Left lung (tissue), 10 donors: ENCODE results near the gene YAF2. TPM values are rescaled to one million over a fixed set of nuclear protein-coding genes. Genes with fewer than 3 reads are reported as not detected.
A peak's percentile ranks its signal among the peaks of the same experiment; 100 is the strongest.

ENCODE experiments used
- ATAC-seq: fragments of 200-7000 bp; cut with Tn5 transposase; one replicate; pipeline ENCODE4 v1.9.1; 2020; ENCODE audit warnings: moderate library complexity
- DNase-seq, 4 donors: peaks; one replicate each; pipeline ENCODE4 v3.0.0-alpha.2; 2013 to 2020
- H3K27ac ChIP-seq, 2 donors: fragments of 200-600 bp; sonication (generic) in 1 of 2; one replicate each; pipeline versions ENCODE4 v1.5.0 to v1.8.0; 2020 to 2021
- H3K27me3 ChIP-seq, 2 donors: fragments of 200-600 bp; sonication (generic) in 1 of 2; one replicate each; pipeline versions ENCODE4 v1.5.0 to v1.8.0; 2020 to 2021
- H3K36me3 ChIP-seq, 2 donors: fragments of 200-600 bp; sonication (generic) in 1 of 2; one replicate each; pipeline versions ENCODE4 v1.5.0 to v1.8.0; 2020 to 2021
- H3K4me1 ChIP-seq, 2 donors: fragments of 200-600 bp; one replicate each; pipeline ENCODE4 v1.8.0; 2021
- H3K4me3 ChIP-seq, 2 donors: fragments of 200-600 bp; sonication (generic) in 1 of 2; one replicate each; pipeline versions ENCODE4 v1.5.0 to v1.8.0; 2020 to 2021; ENCODE audit warnings: mild to moderate bottlenecking in 1 of 2
- H3K9me3 ChIP-seq, 2 donors: fragments of 200-600 bp; sonication (generic) in 1 of 2; one replicate each; pipeline versions ENCODE4 v1.5.0 to v1.8.0; 2020 to 2021
- intact Hi-C, 2 donors: fragments of 100-400 bp; cut with DNase I; formaldehyde crosslinking; loops; one replicate each; pipeline versions ENCODE4 v1.11.2 to v1.14.2; 2022
- polyA plus RNA-seq, 6 donors: library from polyadenylated mRNA; unstranded; fragments of 120-200 nt; gene quantifications; one replicate each; pipeline ENCODE4 v1.2.1, GENCODE V29; 2013; ENCODE audit not compliant: insufficient read length in 6 of 6
- total RNA-seq, 2 donors: library from RNA; stranded (reverse); fragmentation: NEBNext Ultra II Directional; extraction: Animal tissue kit (Norgen Biotek cat#: 25700); gene quantifications; one replicate each; pipeline ENCODE4 v1.2.1, GENCODE V29; 2021
- TF ChIP-seq, protein P1 (sequence below), 2 donors: fragments of 200-600 bp; sonication (generic) in 1 of 2; IDR thresholded peaks; one replicate each; pipeline versions ENCODE4 v1.5.0 to v1.8.0; 2021; ENCODE audit warnings: antibody characterized with exemption in 2 of 2
- donor health status: DM: no; HTN: yes; CAD: no.
- donor health status: DM: no; HTN: no; CAD: no.

The YAF2 gene
- total and polyA plus RNA-seq, 8 donors: 18.7 to 33.4 (median 21.9) TPM

DNA sequence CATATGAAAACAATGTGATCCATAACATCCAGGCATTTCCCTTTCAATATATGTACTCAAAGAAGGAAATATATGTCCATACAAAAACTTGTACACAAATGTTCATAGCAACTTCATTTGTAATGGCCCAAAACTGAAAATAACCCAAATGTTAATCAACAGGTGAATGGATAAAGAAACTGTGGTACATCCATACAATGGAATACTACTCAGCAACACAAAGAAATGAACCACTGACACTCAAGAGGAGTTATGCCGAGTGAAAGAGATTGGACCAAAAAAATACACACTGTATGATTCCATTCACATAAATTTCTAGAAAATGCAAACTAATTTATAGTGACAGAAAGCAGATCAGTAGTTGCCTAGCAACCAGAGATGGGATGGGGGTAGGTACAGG is 63.1 kb downstream of the YAF2 start:
- Histone ChIP-seq H3K36me3 (peaks cover 0 to 7% of the 10 kb centered on the region in 2 donors), H3K4me1 (no peaks in the 10 kb centered on the region), H3K9me3 (no peaks in the 10 kb centered on the region), H3K27me3 (no peaks in the 10 kb centered on the region), H3K4me3 (no peak overlapping the region), H3K27ac (no peak overlapping the region)
- intact Hi-C loops: no loop called here
- no peak for ATAC-seq
- DNase-seq: no peak
- TF ChIP-seq, protein P1, sequence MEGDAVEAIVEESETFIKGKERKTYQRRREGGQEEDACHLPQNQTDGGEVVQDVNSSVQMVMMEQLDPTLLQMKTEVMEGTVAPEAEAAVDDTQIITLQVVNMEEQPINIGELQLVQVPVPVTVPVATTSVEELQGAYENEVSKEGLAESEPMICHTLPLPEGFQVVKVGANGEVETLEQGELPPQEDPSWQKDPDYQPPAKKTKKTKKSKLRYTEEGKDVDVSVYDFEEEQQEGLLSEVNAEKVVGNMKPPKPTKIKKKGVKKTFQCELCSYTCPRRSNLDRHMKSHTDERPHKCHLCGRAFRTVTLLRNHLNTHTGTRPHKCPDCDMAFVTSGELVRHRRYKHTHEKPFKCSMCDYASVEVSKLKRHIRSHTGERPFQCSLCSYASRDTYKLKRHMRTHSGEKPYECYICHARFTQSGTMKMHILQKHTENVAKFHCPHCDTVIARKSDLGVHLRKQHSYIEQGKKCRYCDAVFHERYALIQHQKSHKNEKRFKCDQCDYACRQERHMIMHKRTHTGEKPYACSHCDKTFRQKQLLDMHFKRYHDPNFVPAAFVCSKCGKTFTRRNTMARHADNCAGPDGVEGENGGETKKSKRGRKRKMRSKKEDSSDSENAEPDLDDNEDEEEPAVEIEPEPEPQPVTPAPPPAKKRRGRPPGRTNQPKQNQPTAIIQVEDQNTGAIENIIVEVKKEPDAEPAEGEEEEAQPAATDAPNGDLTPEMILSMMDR (IDR thresholded peaks at IDR 0.05): no peak

DNA sequence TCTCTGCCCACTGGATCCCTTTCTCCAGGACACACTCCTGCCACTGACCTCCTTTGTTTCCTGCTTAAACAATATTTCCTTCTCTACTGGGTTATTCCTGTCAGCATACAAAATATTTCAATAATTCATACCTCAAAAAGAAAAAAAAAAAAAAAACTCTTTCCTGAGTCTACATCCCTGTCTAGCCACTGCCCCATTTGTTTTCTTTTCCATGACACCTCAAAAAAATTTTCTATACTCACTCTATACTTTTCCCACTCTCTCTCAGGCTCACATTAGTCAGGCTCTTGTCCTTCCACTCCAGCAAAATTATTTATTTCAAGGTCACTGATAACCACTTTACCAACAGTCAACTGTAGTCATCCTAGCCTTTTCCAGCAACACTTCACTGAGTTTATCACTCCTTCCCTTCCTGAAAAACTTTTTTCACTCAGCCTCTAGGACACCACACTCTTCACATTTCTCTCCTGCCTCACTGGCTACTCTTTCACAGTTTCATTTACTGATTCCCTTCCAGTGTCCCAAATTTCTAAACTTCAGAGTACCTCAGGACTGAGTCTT is 64.0 kb downstream of the YAF2 start:
- no peak for DNase-seq
- H3K27me3 ChIP-seq: no peaks in the 10 kb centered on the region
- peaks cover 0 to 7% of the 10 kb centered on the region in 2 donors for H3K36me3 ChIP-seq
- intact Hi-C loops: no loop called here
- H3K9me3 ChIP-seq: no peaks in the 10 kb centered on the region
- TF ChIP-seq, protein P1 (IDR thresholded peaks at IDR 0.05): no peak
- no peak for ATAC-seq
- H3K4me1 ChIP-seq: no peaks in the 10 kb centered on the region
- no peak overlapping the region for H3K4me3 ChIP-seq
- no peak overlapping the region for H3K27ac ChIP-seq

DNA sequence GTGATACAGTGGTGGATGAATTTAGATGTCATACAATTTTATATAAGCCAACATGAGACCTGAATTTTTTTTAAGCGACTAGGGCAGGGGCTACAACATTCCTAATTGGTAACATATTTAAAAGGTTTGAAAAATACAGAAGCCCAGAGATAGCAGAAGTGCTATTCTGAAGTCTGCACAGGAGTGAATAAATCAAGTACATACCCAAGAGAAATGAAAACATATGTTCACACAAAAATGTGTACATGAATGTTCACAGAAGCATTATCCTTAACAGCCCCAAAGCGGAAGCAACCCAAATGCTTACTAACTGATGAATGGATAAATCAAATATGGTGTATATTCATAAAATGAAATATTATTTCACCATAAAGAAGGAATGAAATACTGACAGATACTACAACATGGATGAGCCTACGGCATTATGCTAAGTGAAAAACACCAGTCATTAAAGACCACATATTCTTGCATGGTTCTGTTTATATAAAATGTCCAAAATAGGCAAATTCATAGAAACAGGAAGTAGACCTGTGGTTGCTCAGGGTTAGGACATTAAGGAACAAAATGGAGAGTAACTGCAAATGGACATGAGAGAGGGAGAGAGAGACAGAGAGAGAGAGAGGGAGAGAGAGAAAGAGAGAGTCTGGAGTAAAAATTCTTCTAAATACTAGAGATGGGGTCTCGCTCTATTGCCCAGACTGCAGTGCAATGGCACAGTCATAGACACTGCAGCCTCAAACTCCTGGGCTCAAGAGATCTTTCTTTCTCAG is 65.4 kb downstream of the YAF2 start:
- no peak overlapping the region for H3K27ac ChIP-seq
- TF ChIP-seq, protein P1 (IDR thresholded peaks at IDR 0.05): no peak
- H3K9me3 ChIP-seq: no peaks in the 10 kb centered on the region
- DNase-seq: no peak
- peaks cover 0 to 7% of the 10 kb centered on the region in 2 donors for H3K36me3 ChIP-seq
- H3K27me3 ChIP-seq: no peaks in the 10 kb centered on the region
- peak; percentile 15 for ATAC-seq
- H3K4me1 ChIP-seq: no peaks in the 10 kb centered on the region
- no peak overlapping the region for H3K4me3 ChIP-seq
- intact Hi-C loops: no loop called here

DNA sequence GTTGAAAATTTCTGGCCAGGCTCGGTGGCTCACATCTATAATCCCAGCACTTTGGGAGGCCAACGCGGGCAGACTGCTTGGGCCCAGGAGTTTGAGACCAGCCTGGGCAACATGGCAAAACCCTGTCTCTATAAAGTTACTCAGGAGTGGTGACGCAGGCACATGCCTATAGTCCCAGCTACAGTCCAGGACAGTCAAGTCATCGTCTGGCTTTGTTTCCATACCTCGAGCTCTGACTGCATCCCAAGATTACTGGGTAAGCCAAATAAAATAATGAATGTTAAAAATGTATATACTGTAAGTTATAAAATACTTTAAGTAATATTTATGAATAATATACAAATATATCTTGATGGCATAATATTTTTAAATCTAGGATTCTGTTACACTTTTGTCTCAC is 70.3 kb downstream of the YAF2 start:
- peaks cover 0 to 7% of the 10 kb centered on the region in 2 donors for H3K36me3 ChIP-seq
- H3K27me3 ChIP-seq: no peaks in the 10 kb centered on the region
- TF ChIP-seq, protein P1 (IDR thresholded peaks at IDR 0.05): no peak
- intact Hi-C loops: no loop called here
- ATAC-seq (no peak), DNase-seq (no peak)
- H3K9me3 ChIP-seq: no peaks in the 10 kb centered on the region
- no peak overlapping the region for H3K4me3 ChIP-seq
- no peaks in the 10 kb centered on the region for H3K4me1 ChIP-seq
- no peak overlapping the region for H3K27ac ChIP-seq

DNA sequence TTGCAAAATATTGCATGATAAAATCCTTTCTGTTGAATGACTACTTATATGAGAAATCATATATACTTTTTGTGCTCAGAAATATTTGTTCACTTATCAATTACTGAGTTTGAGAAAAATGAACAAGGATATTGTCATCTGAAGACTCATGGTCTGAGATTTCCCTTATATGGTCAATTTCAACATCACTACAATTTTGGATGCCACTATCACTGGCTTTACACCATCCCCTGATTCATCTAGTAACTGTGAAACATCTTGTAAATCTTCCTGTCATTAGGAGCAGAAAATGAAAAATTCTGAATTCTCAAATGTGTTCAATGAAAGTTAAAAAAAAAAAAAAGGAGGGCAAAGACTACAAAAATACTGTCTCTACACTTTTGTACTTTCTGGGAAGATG is 71.5 kb downstream of the YAF2 start:
- H3K27me3 ChIP-seq: no peaks in the 10 kb centered on the region
- peaks cover 0 to 7% of the 10 kb centered on the region in 2 donors for H3K36me3 ChIP-seq
- H3K27ac ChIP-seq: no peak overlapping the region
- ATAC-seq (no peak), DNase-seq (no peak)
- no peaks in the 10 kb centered on the region for H3K4me1 ChIP-seq
- intact Hi-C loops: no loop called here
- TF ChIP-seq, protein P1 (IDR thresholded peaks at IDR 0.05): no peak
- no peaks in the 10 kb centered on the region for H3K9me3 ChIP-seq
- no peak overlapping the region for H3K4me3 ChIP-seq
